Progenitor cell of endocrine pancreas (in vitro differentiated cells): Measurements from ENCODE around the gene LHX5. TPM values are rescaled to one million over a fixed set of nuclear protein-coding genes. Genes with fewer than 3 reads are reported as not detected.

Experiments
- DNase-seq: peaks from one replicate; pipeline ENCODE4 v3.0.0; 2021; ENCODE audit warnings: low spot score; ENCODE audit not compliant: unreplicated experiment
- H3K27ac Mint-ChIP-seq: 2 replicates; pipeline ENCODE4 v1.8.0; 2021; ENCODE audit warnings: mild to moderate bottlenecking, moderate library complexity, mixed read lengths
- H3K27me3 Mint-ChIP-seq: 2 replicates; pipeline ENCODE4 v1.8.0; 2021; ENCODE audit warnings: mixed read lengths
- H3K36me3 Mint-ChIP-seq: 2 replicates; pipeline ENCODE4 v1.8.0; 2022; ENCODE audit warnings: mixed read lengths; ENCODE audit not compliant: insufficient read depth
- H3K4me1 Mint-ChIP-seq: 2 replicates; pipeline ENCODE4 v1.8.0; 2021; ENCODE audit warnings: low read depth, mixed read lengths
- H3K4me3 Mint-ChIP-seq: 2 replicates; pipeline ENCODE4 v1.8.0; 2021; ENCODE audit warnings: low read depth, mild to moderate bottlenecking, moderate library complexity, mixed read lengths
- H3K9me3 Mint-ChIP-seq: 2 replicates; pipeline ENCODE4 v1.8.0; 2021; ENCODE audit warnings: low read depth, mixed read lengths
- total RNA-seq: library from RNA; stranded (reverse); gene quantifications from 2 replicates; pipeline ENCODE4 v1.2.1, GENCODE V29; 2021
- TF ChIP-seq, protein P1 (sequence below): fragments of 200-600 bp; sonication (generic); IDR thresholded peaks from one replicate; pipeline ENCODE4 v1.5.0; 2021; ENCODE audit warnings: antibody characterized with exemption, mild to moderate bottlenecking; ENCODE audit not compliant: unreplicated experiment

LHX5 gene
- total RNA-seq, 1 donor from 2014 or later: 0.41 TPM

- no peak overlapping the region for H3K27ac Mint-ChIP-seq
- TF ChIP-seq, protein P1, sequence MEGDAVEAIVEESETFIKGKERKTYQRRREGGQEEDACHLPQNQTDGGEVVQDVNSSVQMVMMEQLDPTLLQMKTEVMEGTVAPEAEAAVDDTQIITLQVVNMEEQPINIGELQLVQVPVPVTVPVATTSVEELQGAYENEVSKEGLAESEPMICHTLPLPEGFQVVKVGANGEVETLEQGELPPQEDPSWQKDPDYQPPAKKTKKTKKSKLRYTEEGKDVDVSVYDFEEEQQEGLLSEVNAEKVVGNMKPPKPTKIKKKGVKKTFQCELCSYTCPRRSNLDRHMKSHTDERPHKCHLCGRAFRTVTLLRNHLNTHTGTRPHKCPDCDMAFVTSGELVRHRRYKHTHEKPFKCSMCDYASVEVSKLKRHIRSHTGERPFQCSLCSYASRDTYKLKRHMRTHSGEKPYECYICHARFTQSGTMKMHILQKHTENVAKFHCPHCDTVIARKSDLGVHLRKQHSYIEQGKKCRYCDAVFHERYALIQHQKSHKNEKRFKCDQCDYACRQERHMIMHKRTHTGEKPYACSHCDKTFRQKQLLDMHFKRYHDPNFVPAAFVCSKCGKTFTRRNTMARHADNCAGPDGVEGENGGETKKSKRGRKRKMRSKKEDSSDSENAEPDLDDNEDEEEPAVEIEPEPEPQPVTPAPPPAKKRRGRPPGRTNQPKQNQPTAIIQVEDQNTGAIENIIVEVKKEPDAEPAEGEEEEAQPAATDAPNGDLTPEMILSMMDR: no peak
- peaks cover 81% of the 10 kb centered on the region for H3K27me3 Mint-ChIP-seq
These were observed 35.2 kb upstream of the LHX5 start for GRCh38 chr12:113506867-113507266.

GRCh38 chr12:113505941-113506340 is 34.3 kb upstream of the LHX5 start:
- Mint-ChIP-seq H3K9me3 (peaks cover 4% of the 10 kb centered on the region), H3K4me1 (peaks cover under 1% of the 10 kb centered on the region), H3K36me3 (no peaks in the 10 kb centered on the region), H3K27ac (no peak overlapping the region), H3K4me3 (no peak overlapping the region), H3K27me3 (peaks cover 81% of the 10 kb centered on the region)
- DNase-seq: no peak
- TF ChIP-seq, protein P1: no peak

More at GRCh38 chr12:113506867-113507266, 35.2 kb upstream of the LHX5 start:
- no peak for DNase-seq
- Mint-ChIP-seq H3K9me3 (peaks cover 4% of the 10 kb centered on the region), H3K36me3 (no peaks in the 10 kb centered on the region), H3K4me3 (no peak overlapping the region), H3K4me1 (no peaks in the 10 kb centered on the region)

DNA sequence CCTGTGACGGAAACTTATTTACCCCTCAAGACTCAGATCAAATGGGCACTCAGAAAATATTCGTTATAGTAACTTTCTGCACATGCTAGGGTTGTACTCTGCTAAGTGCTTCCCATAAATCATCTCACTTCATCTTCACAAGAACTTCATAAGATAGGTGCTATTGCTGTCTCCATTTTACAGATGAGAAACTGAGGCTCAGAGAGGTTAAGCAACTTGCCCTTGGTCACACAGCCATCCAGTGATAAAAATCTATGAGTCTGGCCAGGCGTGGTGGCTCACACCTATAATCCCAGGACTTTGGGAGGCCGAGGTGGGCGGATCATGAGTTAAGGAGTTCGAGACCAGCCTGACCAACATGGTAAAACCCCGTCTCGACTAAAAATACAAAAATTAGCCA is 33.2 kb upstream of the LHX5 start:
- Mint-ChIP-seq H3K36me3 (no peaks in the 10 kb centered on the region), H3K4me1 (peaks cover 7% of the 10 kb centered on the region), H3K9me3 (peaks cover 4% of the 10 kb centered on the region), H3K27ac (no peak overlapping the region), H3K4me3 (no peak overlapping the region), H3K27me3 (peaks cover 81% of the 10 kb centered on the region)
- DNase-seq: no peak
- TF ChIP-seq, protein P1: no peak

DNA sequence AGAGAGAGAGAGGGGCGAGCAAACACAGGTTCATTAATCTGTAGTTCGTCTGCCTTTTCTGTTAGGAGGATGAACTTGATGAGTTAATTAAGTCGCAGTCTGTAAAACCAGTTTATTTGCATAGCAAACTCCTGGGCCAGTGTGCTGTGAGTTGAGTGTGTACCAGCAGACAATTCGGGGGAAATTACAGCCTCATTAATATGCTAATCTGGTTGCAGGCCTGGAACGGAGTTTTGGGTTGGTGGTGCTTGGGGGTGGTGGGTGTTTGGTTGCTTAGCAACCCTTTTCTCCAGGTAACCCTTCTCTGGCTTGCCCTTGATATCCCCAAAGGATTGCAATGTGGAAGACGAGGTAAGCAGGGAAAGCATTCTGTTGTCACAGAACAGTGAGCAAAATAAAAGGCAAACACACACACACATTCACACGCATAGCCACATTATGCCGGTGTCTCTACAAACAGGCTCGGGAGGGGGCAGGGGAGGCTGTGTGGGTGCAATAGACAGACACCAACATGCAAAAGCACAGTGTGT is 29.2 kb upstream of the LHX5 start:
- no peaks in the 10 kb centered on the region for H3K36me3 Mint-ChIP-seq
- peaks cover 4% of the 10 kb centered on the region for H3K9me3 Mint-ChIP-seq
- no peak overlapping the region for H3K4me3 Mint-ChIP-seq
- TF ChIP-seq, protein P1: no peak
- peaks cover 7% of the 10 kb centered on the region for H3K4me1 Mint-ChIP-seq
- DNase-seq: no peak
- H3K27me3 Mint-ChIP-seq: peaks cover 53% of the 10 kb centered on the region
- no peak overlapping the region for H3K27ac Mint-ChIP-seq

- Mint-ChIP-seq H3K27me3 (peaks cover 48% of the 10 kb centered on the region), H3K9me3 (peaks cover 4% of the 10 kb centered on the region), H3K4me3 (no peak overlapping the region), H3K27ac (no peak overlapping the region), H3K4me1 (peaks cover 7% of the 10 kb centered on the region), H3K36me3 (no peaks in the 10 kb centered on the region)
- TF ChIP-seq, protein P1: no peak
- DNase-seq: no peak
These were observed 28.6 kb upstream of the LHX5 start for GRCh38 chr12:113500306-113500675.
